Measurements from ENCODE around the gene EHD1.
A peak's percentile ranks its signal among the peaks of the same experiment; 100 is the strongest.

Gene EHD1

DNA sequence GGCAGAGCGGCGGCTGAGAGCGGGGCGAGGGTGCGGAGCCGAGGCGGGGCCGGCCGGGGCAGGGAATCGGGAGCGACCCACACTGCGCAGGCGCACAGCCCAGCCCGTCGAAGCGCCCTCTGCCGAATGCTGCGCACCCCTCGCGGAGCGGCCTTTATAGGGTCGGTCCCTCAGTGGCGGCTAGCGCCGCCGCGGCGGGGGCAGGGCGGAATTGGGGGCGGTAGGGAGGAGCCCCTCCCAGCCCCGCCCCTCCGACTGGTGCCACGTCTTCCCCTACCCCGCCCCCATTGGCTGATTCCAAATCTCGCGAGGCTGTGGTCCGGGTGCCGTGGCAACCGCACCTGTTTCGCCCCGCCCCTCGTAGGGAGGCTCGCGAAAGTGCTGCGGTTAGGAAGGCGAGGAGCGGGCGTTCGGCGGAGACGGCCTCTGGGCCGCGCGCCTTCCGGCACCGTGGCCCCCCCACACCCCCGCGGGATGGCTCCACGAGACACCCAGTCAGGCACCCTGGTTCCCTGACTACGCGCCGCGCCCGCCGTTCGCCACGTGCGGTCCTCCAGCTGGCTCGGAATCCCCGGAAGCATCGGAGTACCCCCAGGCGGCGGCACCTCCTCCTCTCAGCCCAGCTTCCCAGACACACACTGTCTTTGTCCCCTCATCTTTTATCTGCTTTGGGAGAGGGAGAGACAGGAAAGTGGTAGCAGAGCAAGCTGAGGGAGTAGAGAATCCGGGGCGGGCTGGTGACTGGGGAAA lies at the start of gene EHD1:
EHD1 (minus strand) TSS at position 128 of the 750 bp plus-strand sequence. CDS start 157 bp downstream, outside the sequence.
- DNase-seq, result peak; percentile 96

DNA sequence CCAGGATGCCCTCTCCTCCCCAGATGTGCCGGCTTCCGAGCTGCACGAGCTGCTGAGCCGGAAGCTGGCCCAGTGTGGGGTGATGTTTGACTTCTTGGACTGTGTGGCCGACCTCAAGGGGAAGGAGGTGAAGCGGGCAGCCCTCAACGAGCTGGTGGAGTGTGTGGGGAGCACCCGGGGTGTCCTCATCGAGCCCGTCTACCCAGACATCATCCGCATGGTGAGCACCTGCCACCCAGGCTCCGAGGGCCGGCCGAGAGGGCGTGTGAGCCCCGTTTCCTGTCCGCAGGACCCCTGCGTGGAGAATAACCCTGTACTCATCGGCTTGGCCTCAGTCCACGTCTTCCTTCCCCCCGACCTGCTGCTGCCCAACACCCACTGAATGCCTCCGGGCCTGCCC lies 48.3 kb upstream of the EHD1 start:
- no peak for DNase-seq

DNA sequence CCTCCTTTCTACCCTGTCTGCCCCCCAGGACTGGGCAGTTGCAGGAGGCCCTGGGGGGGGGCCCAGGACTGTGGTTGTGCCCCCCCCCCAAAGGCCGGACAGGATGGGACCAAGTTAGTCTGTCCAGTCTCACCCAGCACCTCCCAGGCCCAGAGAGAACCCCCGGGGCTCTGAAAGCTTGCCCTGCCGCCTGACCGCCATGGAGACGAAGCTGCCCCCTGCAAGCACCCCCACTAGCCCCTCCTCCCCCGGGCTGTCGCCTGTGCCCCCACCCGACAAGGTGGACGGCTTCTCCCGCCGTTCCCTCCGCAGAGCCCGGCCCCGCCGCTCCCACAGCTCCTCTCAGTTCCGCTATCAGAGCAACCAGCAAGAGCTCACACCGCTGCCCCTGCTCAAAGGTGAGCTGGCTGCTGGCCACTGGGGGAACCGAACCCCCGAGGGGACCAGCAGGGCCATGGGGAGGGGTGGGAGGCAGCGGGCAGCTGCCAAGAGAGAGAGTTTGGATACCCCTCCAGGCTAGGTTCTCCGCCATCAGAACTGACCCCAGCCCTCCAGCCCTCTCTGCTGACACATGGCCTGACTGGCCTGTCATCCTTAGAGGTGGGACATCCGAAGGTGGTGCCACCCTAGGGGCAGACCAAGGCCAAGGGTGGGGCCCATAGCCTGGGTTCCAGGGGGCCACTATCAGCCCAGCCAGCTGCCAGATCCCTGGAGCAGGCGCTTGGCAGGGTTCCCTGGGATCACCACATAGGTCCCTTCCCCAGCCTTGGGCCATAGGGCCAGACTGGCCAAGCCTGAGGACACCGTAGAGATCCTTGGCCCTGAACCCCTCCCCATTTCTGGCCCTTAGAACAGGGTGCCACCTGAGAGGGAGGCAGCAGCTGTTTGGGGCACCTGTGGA lies 47.4 kb upstream of the EHD1 start:
- DNase-seq, result no peak

DNA sequence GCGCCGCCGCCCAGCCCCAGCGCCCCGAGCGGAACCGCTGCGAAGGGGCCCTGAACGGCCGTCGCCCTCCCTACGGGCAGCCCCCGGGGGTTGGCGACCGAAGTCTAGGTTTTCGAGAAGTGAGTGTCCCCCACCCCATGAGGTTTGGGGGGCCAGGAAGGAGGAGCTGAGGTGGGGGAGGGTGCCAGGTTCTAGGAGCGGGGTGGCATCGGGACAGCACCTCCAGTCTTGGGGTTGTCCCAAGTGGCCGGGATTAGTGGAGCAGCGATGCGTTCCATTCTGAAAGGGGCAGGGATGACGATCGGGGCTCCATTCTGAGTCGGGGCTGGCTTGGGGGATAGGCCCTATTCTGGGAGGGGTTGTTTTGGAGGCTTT lies 46.5 kb upstream of the EHD1 start:
- DNase-seq, result no peak

DNA sequence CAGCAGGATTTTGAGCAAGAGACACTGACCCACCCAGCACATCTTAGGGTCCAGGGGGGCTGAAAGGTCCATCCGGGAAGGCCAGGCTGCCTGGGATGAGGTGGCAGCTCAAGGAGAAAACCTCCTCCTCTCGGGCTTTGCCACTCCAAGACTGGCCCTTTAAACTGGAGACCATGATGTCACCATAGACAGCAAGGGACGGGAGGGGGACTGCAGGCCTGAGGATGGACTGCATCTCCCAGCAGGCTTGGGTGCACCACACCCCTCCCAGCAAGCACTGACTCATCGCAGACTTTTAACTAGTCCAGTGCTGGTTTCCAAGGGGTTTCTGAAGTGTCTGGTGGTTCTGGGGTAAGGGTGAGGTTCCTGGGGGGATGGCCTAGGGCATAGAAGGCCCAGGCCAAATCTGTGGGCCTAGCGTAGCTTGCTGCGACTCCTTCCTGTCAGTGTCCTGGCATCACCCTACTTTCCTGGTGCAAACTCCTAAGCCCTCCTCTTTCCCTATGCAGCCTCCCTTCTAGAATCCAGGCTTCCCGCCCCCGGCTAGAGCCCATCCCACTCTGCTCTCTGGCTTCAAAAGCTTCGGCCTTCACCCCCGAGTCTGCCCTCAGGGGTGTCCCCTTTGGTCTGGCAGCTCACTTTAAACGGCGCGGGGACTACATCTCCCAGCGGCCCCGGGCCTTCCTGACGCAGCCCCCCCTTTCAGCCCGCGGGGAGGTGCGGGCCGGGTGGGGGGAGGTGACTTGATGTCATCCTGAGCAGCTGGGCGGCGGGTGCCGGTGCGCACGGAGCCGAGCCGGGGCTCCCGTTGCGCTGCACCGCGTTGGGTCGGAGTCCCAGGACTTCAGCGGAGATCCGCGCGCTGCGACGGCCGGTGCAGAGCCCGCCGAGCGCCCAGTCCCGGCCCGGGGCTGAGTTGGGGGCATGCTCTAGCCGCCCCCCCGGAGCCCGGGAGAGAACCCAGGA lies 45.8 kb upstream of the EHD1 start, which contains the start of gene PPP2R5B:
PPP2R5B (plus strand) TSS at position 746 of the 966 bp plus-strand sequence. CDS start 1,046 bp downstream, outside the sequence.
- peak; percentile 75 for DNase-seq

DNA sequence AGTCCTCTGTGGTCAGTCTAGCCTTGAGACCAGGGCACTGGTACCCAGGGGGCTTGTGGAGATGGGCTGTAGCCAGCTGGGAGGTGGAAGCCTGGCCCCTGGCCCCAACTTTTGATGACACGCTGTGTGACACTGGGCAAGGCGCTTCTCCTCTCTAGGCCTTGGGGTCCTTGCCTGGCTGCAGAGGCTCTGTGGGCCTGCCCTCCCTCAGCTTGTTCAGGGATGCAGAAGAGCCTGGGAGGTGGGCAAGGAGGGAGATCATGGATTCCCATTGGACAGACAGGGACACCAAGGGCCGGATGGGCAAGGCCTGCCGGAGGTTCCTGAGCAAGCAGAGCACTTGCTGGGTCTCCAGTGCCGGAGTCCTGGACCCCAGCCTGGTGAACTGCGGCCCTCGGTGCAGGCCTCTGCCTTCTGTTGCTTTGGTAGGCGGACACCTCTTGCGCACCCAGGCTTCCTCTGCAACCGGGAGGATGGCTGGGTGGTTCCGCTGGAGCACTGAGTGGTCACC lies 44.8 kb upstream of the EHD1 start:
- DNase-seq, result no peak

DNA sequence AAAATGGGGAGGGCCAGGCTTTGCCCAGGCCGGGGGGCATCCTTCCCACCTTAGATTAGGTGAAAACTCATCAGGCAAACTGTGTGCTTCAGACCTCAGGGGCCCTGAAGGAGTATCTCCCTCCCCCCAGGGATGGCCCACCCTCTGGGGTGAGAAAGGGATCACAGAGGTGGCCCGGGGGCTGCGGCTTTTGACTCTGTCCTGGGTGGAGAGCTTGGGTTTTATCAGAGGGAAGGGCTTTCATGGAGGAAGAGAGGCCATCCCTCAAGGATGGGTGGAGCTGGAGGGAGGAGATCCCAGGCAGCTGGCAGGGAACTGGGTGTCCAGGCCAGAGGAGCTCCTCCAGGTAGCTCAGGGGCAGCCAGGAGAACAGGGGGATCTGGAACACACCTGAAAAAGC lies 43.0 kb upstream of the EHD1 start:
- no peak for DNase-seq

DNA sequence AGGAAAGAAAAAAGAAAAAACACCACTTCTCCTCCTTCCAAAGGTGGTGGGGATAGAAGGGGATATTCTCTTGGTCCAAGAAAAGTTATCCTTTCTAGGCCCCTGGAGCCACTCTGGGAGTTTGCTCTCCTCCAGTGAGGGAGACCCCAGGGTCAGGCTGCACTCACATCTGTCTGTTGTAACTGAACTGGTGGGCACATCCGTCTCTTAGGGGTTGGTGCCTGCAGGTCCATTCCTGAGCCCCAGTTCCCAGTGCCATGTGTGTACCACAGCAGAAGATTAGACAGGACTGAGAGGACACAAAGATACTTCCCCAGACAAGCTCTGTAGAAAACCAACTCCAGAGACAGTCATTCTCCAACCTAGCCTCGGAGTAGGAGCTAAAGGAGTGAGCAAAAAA lies 41.7 kb upstream of the EHD1 start:
- DNase-seq, result no peak

DNA sequence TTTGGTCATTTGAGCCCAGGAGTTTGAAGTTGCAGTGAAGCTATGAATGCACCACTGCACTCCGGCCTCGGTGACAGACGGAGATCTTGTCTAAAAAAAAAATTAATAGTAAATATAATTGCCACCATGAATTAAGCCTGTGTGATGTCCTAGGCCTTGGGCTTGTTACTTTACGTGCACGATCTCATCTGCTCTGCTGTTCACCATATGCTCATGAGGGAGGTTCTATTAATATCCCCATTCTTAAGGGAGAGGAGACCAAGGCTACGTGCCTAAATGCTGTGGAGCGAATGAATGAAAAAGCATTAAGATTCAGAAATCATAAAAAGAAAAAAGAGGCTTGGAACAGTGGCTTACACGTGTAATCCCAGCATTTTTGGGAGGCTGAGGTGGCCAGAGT lies 41.2 kb upstream of the EHD1 start:
- no peak for DNase-seq

DNA sequence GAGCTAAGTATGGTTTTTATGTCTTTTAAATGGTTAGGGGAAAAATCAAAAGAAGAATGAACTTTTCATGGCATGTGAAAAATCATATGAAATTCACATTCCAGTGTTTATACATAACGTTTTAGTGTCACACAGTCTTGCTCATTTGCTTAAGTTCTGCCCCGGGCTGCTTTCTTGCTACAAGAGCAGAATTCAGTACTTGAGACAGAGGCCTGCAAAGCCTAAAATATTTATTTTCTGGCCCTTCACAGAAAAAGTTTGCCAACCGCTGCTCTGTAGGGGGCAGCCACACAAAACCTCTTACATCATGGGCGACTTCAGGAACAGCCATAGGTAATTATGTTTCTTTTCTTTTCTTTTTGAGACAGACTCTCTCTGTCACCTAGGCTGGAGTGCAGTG lies 39.6 kb upstream of the EHD1 start:
- no peak for DNase-seq

DNA sequence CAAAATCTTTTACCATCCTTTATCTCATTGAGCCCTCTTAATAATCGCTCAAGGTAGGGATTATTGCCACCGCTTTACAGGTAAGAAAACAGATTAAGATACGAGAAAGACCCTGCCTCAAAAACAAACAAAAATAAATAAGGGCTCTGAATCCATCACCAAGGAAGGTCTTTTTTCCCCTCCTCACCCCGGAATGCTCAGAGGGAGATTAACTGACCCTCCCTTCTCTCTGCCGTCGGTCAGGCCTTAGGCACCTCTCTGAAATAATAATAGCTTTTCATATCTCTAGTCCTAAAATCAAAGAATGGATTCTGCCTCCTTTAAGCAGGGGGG lies 39.2 kb upstream of the EHD1 start:
- peak; percentile 31 for DNase-seq

DNA sequence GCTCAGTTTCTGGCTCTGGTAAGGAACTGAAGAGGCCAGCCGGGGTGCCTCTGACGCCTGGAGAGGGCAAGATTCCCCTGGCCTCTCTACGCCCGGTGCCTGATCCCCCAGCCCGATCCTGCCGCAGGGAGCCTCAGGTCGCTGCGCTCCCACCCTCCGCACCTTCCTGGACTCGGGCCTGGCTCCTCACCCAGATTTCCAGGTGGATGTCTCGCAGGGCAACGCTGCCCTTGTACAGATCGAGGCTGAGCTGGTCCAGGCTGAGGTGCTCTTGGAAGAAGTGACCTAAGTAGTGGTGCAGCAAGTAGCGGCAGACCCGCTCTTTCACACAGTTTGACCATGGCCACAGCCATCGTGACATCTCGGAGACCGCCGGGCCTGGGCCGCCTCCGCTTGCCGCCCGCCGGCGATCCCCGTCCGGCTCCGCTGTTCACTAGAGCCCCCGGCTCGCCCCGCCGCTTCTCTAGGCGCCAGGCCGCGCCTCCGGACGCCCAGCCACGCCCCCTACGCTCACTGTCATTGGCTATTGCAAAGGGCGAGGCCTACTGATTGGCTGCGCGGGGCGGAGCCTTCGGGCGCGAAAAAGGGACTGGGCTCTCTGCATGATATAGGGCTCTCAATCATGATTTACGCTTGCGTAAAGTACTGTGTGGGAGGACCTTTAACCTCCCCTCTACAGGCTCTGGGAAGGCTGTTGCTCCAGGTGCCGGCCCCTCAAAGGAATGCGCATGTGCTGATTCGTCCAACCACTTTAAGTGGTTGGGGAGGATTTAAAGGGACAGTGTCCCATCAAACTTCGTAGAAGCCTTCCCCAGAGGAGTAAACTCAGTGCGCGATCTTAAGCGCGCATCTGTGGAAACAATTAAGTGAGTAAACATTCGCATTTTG lies 38.6 kb upstream of the EHD1 start, which contains the start of gene ATG2A:
ATG2A (minus strand) TSS at position 435 of the 888 bp plus-strand sequence; CDS start at position 361, 74 bp downstream.
- DNase-seq, result peak; percentile 99

DNA sequence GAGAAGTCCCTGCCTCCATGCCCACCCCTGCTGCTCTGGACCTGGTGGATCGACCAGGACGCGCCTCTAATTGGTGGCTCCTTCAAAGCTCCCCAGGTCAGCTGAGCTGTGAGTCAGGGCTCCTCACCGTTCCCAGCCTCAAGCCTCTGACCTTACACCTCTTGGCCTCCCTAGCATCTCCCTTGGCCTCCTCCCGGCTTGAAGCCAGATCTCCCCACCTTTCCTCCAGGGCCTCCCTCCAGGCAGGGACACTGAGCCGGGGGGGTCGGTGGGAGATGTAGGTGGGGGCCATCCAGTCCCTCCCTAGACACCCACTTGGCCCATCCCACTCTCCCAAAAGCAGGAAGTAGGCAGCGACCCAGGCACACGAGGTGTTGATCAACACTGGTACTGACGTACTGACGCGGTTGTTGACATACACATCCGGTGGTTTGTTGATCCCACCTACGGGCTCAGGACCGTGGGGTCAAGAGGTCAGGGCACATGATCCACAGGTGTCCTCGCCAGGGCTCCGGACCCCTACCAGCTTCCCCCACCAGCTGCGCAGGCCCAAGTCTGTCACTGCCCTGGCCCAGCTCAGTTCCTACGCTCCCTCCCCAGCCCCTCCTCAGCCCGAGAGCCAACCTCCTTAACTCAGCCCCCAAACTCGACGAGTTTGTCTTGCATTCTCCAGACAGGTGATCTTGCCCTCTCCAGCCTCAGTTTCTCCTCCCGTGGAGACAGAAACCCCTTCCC lies 37.8 kb upstream of the EHD1 start:
- DNase-seq, result no peak

DNA sequence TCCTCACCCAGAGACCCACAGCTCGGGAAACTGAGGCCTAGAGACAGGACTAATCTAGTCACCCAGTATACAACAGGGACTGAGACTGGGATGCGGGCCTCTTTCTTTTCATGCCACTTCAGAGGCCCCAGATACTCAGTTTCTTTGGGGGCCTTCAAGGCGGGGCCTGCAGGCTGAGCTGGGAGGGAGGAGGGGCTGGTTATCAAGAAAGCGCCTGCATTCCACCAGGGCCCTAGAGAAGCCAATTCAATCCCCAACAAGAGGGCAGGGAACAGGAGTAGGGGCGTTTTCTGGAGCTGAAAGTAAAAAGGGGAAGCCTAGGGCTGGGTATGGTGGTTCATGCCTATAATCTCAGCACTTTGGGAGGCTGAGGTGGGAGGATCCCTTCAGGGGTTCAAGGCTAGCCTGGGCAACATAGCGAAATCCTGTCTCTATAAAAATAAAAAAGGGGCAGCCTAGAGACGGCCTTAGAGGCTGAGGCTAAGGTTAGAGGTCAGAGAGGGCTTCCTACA lies 37.0 kb upstream of the EHD1 start:
- DNase-seq, result no peak

DNA sequence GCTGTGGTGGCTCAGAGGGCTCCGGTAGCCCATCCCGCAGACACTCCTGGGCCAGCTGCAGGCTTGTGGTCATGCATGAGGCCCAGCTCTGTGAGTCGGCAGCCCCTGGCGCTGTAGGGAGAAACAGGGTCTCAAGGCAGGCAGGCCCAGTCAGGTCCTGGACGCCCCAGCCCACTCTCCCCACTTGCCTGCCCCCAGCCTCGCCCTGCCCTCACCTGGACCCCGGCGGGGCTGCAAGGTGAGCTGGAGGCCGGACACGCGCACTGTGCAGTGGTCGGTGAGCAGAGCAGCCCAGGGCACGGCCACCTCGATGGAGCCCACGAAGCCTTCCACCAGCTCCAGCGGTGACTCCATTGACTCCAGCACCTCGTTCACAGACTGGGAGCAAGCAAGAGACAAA lies 35.7 kb upstream of the EHD1 start:
- no peak for DNase-seq

DNA sequence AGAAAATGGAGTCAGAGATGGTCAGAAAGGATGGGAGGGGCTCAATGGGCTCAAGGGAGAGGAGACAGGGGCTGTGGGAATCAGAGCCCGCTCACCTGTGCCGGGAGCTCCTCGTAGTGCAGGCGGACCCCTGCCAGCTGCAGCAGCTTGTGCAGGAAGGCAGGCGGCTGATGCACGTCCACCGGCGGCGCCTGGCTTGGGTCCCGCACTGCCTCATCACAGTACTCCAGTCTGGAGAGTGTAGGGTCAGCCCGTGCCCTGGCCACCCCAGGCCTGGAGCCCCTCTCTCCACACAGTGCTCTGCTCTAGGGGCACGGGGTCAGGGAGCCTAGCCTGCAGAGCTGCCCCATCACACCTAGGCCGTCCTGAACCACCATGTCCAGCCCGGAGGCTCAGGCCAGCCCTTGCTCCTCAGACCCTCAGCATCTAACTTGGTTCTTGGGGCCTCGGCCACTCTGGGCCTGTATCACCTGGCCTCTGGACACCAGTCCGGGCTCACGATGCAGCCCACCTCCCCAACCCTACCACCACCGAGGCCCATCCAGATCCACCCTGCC lies 34.8 kb upstream of the EHD1 start:
- no peak for DNase-seq

DNA sequence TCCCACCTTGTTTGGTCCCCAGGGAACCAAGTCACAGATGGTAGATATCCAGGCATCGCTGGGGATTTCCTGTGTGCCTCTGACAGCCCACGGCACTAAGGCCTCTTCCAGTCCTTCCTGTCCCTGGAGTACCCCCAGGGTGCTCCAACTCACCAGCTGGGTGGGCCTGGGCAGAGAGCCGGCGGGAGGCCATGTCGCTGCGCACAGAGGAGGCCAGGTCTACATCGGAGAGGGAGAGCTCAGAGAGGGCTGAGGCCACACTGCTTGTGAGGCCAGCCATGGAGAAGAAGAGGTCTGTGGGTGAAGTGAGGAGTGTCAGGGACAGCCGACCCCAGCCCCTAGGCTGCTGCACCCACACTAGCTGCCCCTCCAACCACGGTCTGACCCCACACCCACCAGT lies 33.3 kb upstream of the EHD1 start:
- no peak for DNase-seq

DNA sequence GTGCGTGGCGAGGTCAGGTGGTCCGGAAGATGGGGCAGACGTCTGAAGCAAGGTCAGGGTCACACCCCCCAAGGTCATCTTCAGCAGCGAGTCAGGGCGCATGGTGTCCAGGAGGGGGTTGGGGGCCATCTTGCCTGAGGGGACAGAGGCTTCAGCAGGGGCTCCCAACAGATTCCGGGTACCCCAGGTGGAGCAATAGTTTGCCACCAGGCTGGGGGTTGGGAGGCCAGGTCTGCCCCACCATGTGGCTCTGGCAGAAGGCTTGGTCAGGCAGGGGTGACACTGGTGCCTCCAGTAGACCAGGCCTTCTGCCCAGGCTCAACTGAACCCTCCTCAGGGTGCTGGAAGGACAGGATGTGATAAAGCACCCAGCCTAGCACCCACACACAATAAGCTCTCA lies 32.7 kb upstream of the EHD1 start:
- no peak for DNase-seq

DNA sequence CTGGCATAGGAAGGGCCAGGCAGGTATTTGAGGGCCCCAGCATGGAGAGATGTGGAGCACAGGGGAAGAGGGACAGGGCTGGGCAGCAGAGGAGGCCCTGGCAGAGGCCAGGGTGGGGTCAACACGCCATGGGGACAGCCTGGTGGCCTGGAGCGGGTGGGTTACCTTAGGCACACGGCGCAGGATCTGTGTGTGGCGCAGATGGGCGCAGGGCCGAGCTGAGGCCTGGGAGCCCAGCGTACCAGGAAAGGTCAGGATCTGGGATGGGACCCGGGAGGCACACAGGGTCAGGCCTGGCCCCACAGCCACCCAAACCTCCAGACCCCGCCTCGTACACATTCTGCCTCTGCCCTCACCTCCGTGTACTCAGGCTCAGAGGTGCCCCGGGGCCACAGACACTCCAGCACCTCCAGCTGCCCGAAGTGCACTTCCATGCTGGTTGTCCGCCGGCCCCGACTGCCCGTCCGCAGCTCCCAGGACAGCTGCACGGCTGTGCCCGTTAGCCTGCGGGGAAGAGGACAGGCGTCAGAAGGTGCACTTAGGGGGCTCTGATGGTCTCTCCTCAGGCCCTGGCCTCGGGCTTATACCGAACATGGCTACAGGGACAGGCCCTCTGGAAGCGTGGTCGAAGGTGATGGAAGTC lies 32.2 kb upstream of the EHD1 start:
- DNase-seq, result no peak
